SKM-1 treated with dmso at 0.1 percent for 144 hours (cell line): ENCODE results near the gene SPOCK2.

Source experiments
- DNase-seq: peaks from one replicate; lab custom pipeline; 2025; ENCODE audit not compliant: unreplicated experiment; lab: John Stamatoyannopoulos, UW

The SPOCK2 gene

DNA sequence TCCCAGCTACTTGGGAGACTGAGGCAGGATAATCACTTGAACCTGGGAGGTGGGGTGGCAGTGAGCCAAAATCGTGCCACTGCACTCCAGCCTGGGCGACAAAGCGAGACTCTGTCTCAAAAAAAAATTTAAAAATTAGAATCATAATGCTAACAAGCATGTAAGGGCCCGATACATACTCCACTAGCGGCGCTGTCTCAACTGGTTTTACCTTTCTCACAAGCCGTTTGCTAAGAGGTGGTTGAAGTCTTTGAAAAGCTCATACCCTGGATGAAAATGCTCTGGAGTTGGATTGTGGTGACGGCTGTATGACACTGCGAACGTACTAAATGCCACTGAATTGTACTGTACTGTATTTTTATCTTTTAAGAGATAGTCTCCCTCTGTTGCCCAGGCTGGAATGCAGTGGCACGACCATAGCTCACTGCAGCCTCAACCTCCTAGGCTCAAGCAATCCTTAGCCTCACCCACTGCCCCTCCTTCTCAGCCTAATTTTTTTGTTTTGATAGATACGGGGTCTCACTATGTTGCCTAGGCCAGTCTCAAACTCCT, 29.9 kb downstream of the SPOCK2 start:
- DNase-seq = no peak

DNA sequence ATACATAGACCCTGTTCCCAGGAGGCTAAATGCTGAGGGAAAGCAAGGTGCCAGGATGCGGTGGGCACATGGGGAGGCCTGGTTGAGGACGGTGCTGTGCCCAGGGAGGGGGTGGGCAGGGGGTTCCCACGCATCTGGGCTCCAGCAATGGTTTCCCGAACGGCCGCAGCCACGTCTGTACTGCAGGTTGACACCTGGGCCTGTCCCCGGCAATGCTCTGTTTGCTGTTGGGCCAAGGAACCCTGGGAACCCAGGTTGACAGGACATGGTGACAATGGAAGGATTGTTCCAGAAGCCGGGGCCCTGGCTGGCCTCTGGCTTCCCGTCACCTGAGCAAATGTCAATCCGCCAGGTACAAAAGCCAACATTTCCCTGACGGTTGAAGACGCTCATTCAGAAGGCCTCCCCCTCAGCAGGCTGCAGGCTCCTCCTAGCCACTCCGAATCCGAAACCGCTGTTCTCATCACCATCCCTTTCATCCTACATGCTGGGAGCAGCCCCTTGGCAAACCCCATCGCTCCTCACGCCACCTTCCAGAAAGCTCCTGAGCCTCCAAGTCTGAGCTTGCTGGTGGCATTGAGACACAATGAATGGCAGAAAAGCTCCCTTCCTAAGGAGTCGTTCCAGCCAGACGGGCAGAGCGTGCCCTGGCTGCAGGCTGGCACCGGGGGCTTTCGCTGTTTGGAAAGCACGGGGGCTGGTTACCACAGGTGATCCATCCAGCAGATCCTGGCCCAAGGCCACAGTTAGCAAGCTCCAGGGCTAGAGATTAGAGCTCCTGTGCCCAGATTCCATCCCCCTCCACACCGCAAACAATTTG, 31.2 kb downstream of the SPOCK2 start:
- DNase-seq = no peak

DNA sequence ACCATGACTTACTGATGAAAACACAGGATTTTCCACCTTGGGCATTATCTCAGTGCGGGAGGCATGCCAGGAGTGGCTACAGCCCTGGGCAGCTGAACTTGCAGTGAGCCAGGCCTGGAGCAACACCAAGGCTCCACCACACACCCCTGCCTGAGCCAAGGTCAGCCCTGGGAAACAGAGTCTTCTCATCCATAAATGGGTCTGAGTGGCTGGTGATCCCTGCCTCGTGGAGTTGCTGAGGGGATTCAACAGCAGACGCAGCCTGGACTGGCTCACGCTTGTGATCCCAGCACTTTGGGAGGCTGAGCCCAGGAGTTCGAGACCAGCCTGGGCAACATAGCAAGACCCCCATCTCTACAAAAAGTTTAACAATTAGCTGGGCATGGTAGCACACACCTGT, 32.2 kb downstream of the SPOCK2 start:
- DNase-seq = no peak

DNA sequence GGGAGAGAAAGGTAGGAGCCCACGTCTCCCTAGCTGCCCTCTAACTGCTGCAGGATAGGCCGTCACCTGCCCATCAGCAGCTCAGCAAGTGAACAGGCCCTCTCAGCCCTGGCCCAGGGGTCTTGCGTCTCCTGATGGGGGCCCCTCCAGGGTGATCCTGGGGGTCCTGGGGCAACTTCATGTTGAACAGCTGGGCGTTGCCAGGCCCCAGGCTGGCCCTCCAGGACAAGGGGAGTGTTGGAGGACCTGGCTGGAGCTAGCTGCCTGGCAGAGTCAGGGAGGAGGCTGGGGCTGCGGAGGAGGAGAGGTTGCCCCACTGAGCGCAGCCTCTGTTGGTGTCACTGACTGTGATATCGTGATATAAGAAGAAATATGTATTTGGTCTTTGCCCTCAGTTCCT, 34.7 kb downstream of the SPOCK2 start:
- no peak for DNase-seq

DNA sequence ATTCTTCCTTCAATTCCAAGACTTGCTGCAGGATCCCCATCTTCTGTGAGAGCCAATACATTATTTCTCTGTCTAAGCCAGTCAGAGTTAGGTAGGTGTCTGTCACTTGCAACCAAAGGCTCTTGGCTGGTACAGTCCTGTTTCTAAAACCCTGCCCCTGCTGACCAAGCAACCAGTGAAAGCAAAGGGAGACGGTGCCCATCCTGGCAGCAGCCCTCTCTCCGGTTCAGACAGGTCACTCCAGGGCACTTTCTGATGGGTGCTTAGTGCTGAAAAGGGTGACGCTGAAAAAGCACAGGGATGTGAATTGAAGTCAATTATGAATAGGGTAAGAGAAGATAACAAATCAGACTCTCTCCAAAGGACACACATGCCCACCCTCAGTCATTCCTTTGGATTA, 37.5 kb downstream of the SPOCK2 start:
- no peak for DNase-seq

DNA sequence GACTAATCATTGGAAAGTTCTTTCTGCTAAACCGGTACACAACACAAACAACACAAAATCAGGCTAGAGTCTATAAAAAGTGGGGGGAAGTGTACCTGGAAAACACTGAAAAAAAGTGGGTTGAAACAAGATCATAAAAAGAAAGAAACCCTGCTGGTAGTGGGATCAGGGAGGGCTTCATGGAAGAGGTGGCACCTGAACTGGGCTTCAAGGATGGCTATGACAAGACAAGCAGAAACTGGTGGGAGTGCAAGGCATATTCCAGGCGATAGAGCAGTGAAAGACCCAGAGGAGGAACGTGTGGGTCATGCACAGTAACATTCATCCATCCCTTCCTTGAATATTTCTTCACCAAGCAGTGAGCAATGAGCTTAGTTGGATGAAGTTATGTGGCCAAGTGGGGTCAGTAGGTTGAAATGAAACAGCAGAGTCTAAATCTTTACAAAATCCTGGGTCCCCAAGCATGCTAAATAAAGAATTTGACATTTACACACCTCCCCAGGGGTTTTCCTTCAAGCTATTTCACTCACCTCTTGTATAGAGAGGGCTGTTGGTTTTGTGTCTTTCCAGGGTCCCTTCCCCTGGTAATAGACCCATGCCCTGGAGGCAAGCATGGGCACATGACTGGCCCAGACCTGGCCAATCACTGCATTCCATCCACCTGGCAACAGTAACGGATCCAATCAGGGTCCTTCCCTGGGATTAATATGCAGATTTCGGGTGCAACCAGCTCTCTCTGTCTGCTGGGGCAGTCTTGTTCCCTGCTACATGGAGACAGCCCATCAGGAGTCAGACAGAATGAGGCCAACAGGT, 38.2 kb downstream of the SPOCK2 start:
- no peak for DNase-seq

DNA sequence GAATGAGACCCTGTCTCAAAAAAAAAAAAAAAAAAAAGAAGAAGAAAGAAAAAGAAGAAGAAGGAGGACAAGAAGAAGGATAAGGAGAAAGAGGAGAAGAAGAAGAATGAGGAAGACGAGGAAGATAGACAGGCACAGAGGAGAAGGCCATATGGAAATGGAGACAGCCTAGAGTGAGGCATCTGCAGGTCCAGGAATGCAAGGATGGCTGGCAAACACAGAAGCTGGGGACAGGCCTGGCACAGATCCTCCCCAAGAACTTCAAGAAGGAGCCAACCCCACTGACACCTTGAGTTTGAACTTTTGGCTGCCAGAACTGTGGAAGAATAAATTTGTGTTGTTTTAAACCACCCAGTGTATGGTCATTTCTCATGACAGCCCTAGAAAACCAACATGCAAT, 38.9 kb downstream of the SPOCK2 start:
- no peak for DNase-seq

DNA sequence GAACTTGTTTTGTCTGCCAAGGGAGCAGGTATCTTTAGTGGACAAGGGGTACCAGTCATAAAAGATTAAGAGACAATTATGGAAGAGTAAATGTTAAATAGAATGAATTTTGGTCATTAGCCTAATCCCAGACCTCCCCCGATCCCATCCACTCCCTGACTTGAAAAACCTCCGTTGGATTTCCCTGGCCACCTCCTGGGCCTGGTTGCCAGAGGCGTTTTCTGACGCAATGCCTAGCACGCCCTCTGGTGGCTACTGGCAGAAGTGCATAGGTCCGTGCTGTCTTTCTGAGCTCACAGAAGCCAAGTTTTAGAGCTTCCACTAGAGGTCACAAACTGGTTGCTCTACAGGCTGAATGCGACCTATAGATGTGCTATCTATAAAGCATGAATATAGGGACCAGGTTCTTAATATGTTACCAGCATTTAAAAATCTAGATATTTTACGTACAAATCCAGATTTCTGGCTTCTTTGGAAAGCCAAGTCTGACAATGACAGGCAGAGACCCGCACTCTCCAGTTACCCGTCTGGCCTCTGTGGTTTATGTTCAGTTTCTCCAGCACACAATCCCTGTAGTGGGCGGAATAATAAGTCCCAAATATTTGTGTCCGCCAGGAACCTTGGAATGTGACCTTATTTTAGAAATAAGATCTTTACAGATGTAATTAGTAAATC, 39.8 kb downstream of the SPOCK2 start:
- peak; percentile 88 for DNase-seq

DNA sequence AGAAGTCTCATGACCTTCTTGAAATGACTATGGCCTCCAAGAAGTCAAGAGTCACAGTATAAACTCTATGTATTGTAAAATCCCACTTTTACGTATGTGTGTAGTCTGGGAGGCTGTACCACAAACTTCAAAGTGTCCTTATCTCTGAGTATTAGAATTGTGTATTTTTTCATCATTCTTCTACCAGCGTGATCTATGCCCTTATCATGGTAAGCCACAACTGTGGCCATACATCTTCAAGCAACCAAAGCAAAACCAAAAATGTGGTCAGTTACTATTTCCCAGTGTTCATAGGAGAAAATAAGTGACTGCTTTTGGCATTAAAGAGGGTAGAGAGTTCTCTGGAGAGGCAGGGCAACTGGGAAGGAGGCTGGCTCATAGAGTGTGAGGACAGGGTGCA, 42.8 kb downstream of the SPOCK2 start:
- no peak for DNase-seq

DNA sequence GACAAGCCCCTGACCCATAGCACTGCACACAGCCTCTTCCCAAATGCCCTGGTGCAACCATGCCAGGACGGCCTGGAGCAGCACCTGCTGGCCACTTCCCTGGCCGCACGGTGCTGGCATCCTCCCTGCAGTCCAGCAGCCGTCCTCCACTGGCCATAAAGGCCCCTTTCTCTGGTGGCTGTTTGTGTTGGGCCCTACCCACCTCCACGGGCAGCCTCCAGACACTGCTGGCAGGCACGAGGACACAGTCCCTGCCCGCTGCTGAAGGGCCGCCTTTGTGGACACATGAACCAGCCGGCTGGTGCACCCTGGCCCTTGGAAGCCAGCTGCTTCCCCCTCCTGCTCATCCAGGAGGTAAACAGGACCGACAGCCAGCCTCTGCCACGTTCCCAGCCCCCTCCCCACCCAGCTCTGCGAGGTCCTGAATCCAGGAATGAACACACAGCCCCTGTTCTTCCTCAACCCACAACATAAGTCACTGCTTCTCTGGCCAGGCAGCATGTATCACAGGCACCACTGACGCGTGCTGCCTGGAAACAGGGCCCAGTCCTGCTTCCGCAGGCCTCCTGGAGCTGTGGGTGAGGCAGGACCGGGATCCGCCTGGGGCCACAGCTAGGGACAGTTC, 43.8 kb downstream of the SPOCK2 start:
- no peak for DNase-seq

DNA sequence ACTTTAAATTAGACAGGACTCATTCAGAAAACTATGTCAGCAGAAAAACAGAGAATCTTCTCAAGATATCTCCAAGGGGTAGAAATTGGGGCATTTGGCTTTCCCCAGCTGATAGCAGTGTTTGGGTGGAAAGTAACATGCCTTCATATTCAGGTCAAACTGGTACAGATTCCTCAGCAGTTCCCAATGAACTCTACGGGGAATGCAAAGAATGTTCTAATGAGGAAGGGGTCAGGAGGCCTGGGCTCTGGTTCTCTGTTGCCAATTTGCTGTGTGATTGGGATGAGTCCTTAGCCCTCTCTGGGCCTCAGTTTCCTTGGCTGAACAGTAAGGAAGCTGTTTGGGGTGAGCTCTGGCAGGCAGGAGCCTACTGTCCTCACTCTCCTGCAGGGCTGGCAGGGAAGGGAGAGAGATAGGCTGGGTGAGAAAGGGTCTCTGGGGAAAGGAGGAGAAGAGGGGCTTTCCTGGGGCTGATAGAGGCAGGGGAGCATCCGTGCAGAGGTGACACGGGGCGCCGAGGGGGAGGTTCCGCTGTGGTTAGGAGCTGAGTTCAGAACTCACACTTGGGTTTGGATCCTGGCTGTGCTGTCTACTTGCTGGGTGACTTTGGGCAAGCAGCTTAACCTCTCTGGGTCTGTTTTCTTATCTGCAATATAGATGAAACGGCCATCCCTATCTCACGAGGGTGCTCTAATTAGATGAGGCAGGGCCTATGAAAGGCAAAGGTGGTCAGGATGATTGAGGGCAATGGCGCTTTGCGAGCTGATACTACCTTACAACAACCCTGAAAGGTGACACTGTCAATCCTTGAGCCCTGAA, 45.1 kb downstream of the SPOCK2 start:
- no peak for DNase-seq

DNA sequence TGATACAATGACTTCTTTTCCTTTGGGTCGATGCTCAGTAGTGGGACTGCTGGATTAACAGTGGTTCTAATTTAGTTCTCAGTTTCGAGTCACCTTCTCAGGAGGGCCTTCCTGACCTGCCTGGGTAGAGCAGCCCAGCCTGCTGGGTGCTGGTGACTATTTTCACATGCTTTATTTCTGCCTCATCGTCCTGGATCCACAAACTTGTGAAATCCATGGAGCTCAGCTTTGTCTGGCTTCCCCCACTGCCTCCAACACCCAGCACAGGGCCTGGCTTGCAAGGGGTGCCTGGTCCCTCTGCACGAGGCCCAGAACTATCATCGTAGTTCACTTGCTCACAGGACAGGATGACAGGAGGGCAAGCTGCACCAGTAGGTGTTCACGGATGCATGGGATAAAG, 46.9 kb downstream of the SPOCK2 start:
- no peak for DNase-seq

DNA sequence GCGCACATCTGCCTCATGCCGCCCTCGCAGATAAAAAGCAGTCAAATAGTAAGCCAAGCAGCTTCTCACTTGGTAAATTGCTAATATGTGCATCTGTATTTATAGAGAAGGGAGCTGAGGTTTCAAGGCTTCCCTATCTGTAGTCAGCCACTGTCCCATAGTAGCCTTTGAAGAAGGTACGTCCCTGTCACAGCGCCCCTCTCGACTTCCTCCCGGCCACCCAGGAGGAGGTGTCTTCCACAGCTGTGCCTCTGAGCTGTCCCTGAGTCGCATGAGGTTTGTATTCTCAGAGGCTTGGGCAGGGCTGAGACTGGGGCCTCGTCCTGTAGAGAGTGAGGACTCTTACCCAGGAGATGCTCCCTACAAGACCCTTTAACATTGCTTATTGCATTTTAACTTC, 49.0 kb downstream of the SPOCK2 start:
- no peak for DNase-seq

DNA sequence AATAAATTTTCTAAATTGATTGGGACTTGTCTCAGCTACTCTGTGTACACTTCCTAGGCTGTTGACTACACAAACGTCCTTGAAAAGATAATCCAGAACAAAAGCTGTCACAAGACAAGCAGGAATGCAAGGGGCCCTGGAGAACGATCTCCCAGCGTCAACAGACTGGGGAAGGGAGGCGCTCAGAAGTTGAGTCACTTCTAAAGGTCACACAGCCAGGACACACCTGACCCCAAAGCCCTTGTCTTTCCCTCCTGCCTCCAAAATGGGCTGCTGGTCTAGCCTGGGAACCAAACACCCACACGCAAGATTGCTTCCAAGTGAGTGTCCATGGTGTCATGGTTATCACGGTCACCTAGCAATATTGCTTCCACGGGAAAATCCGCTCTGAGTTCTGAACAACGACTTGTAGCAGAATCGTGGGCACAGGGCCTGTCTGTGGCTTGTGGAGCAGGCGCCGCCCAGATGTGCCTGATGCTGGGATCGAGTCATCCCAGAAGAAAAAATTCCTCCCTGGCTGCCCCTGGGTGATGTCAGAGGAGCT, 49.8 kb downstream of the SPOCK2 start:
- no peak for DNase-seq

DNA sequence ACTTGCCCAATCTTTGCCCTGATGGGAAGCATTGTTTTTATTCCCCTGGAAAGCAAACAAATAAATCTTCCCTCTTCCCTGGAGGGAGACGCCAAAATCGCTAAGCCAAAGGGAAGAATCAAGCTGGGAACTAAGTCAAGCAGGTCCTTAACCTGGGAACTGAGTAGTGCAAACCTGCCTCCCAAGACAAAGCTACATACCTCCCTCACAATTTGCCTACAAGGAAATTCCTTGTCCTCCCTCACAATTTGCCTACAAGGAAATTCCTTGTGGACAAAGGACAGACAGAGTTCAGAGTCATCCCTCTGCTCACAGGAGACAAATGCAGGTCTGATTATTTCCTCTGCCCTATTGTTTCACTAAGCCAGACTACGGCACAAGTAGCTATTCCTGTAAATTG, 50.5 kb downstream of the SPOCK2 start:
- no peak for DNase-seq

DNA sequence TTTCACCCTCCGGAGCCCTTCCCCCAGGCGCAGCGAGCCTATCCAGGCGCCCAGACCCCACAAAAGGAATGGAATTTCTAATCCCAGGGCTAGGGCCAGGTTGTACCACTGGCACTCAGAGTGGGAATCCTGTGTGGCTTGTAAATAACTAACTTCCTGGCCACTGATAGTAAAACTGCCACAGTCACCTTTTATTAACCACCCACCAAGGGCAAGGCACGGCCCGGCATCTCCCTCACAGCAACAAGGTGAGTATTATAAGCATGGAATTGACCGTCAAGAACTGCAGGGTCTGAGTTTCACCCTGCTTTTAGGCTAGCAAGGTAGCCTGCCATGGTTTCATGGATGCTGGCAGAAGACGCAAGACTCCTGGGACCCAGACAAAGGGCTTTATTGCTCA, 51.1 kb downstream of the SPOCK2 start:
- DNase-seq = no peak

DNA sequence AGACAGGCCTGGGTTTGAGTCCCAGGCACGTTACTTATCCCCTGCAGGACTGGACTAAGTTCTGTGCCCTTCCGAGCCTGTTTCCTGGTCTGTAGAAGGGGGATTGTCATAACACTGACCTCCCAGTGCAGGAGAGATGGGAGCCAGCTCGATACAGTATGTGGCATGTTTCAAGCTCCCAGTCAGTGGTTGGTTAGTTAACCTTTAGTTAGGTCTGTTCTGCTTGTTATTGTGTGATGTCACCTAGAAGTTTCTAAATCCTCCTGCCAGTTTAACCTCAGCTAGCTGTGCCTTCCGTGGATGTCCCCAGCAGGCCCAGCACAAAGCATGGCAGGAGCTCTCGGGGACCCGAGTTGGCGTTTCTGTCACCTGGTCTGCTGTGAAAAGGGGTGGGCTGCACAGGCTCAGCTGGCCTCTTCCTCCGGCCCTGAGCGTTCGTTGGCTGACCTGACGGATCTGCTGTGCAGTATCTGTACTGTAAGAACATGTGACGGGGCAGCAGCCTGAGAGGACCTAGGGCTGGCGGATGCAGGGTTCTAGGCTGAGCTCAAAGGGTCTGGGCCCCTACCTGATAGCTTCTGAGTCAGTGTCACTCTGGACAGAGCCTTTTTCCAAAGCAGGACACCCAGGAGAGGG, 53.0 kb downstream of the SPOCK2 start:
- DNase-seq = no peak

DNA sequence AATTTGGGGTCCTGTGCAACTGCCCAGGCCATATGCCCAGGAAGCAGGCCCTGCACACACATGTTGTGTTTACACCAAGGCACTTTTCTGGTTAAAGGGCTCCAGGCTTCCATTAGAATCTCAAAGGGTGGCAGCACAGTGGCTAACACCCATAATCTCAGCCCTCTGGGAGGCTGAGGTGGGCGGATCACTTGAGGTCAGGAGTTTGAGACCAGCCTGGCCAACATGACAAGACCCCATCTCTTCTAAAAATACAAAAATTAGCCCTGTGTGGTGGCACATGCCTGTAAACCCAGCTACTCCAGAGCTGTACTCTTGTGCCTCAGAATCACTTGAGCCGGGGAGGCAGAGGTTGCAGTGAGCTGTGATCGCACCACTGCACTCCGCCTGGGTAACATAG, 53.6 kb downstream of the SPOCK2 start:
- no peak for DNase-seq

DNA sequence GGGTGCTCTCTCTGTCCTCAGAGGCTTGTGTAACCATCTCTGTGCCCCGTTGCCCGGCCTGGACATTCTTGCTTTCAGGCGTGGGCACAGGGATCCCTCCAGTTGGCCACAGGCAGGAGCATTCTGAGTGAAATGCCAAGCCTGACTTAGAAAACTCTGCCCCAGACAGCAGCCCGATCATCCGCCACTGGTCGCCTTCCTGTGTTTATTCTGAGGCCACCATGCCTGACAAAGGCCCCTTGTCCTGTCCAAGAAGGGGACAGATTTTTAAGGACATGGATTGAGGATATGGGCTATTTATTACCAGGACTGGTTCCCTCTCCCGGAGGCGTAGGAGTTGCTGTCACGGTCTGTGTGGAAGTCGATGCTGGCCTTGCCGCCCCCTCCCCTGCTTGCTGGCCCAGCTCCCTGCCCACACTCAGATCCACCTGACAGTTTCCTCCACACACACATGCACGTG, 54.3 kb downstream of the SPOCK2 start:
- DNase-seq = no peak
